ENCODE measurements around the gene KCNC4. TPM values are rescaled to one million over a fixed set of nuclear protein-coding genes. Genes with fewer than 3 reads are reported as not detected.

Gene KCNC4
- total and polyA plus RNA-seq, 3 donors from 2014 or later = 9.5 to 24.8 (median 21.7) TPM

- Histone ChIP-seq H3K4me1 (no peaks in the 10 kb centered on the region), H3K4me3 (no peak overlapping the region), H3K36me3 (ENCODE audit: low read depth, missing control alignments) (no peaks in the 10 kb centered on the region), H3K27ac (no peak overlapping the region), H3K27me3 (no peaks in the 10 kb centered on the region), H3K9me3 (no peaks in the 10 kb centered on the region)
- no peak for DNase-seq
- no peak for TF ChIP-seq POLR2A (IDR thresholded peaks at IDR 0.05)
- TF ChIP-seq, protein P1, sequence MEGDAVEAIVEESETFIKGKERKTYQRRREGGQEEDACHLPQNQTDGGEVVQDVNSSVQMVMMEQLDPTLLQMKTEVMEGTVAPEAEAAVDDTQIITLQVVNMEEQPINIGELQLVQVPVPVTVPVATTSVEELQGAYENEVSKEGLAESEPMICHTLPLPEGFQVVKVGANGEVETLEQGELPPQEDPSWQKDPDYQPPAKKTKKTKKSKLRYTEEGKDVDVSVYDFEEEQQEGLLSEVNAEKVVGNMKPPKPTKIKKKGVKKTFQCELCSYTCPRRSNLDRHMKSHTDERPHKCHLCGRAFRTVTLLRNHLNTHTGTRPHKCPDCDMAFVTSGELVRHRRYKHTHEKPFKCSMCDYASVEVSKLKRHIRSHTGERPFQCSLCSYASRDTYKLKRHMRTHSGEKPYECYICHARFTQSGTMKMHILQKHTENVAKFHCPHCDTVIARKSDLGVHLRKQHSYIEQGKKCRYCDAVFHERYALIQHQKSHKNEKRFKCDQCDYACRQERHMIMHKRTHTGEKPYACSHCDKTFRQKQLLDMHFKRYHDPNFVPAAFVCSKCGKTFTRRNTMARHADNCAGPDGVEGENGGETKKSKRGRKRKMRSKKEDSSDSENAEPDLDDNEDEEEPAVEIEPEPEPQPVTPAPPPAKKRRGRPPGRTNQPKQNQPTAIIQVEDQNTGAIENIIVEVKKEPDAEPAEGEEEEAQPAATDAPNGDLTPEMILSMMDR (IDR thresholded peaks at IDR 0.05) = no peak
- 69 to 80% methylated on average over 4 of the region's 4 CpGs for WGBS, 2 donors
- intact Hi-C loops (cut with DNase I; ENCODE audit: low total_unique reads) = no loop called here
These were observed 45.3 kb downstream of the KCNC4 start for GRCh38 chr1:110255392-110255787.

DNA sequence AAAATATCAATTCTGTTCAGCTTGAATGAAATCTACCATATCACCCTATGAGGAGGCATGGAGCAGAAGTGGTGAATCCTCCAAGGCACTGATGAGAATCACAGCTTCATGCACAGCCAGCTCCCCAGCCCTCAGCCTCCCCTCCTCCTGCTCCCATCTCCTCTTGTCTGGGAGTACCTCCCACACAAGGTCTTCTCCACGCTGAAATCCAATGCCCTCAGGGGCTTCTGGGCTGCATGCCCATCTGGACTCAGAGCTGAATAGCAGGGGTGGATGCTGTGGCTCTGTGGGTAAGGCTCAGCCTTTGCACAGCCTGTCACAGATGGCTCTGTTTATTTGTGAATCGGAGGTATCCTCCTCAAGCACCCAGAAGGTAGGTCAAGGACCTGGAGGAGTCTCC lies 48.6 kb downstream of the KCNC4 start:
- no peak for DNase-seq
- Histone ChIP-seq H3K9me3 (no peaks in the 10 kb centered on the region), H3K27ac (no peak overlapping the region), H3K4me3 (no peak overlapping the region), H3K36me3 (ENCODE audit: low read depth, missing control alignments) (no peaks in the 10 kb centered on the region), H3K4me1 (no peaks in the 10 kb centered on the region), H3K27me3 (no peaks in the 10 kb centered on the region)
- WGBS, 2 donors = 25 to 70% methylated on average over 1 to 2 of the region's 2 CpGs
- no peak for TF ChIP-seq POLR2A (IDR thresholded peaks at IDR 0.05)
- TF ChIP-seq, protein P1 (IDR thresholded peaks at IDR 0.05) = no peak
- intact Hi-C loops (cut with DNase I; ENCODE audit: low total_unique reads) = no loop called here

- no peak overlapping the region for H3K4me3 ChIP-seq
- no peaks in the 10 kb centered on the region for H3K9me3 ChIP-seq
- TF ChIP-seq, protein P1 (IDR thresholded peaks at IDR 0.05) = no peak
- no peak for TF ChIP-seq POLR2A (IDR thresholded peaks at IDR 0.05)
- 85 to 92% methylated on average over 2 of the region's 2 CpGs for WGBS, 2 donors
- H3K27ac ChIP-seq = no peak overlapping the region
- H3K4me1 ChIP-seq = no peaks in the 10 kb centered on the region
- no peaks in the 10 kb centered on the region for H3K36me3 ChIP-seq (ENCODE audit: low read depth, missing control alignments)
- intact Hi-C loops (cut with DNase I; ENCODE audit: low total_unique reads) = no loop called here
- no peaks in the 10 kb centered on the region for H3K27me3 ChIP-seq
- no peak for DNase-seq
These were observed 49.7 kb downstream of the KCNC4 start for GRCh38 chr1:110259770-110260169.

Small RNA genes within 50 kb of the gene (small RNA-seq; reads per million reads assigned to genes)
- 0 reads per million in 2 donors for gene AL137790.1

Other genes with a start within 250 kb of the KCNC4 start
- gene AHCYL1, start 225.5 kb upstream of the KCNC4 start, total RNA-seq = 10 to 100 TPM; 48.5 to 59.1 TPM
- gene AHCYL1, start 225.5 kb upstream of the KCNC4 start, polyA plus RNA-seq (ENCODE audit: insufficient read depth, low read depth, low replicate concordance) = 64.3 TPM
- 100 to 1,000 TPM in 1 of 2 donors, 10 to 100 TPM in 1; 85.8 to 103 TPM for gene STRIP1, start 175.7 kb upstream of the KCNC4 start, total RNA-seq
- gene STRIP1, start 175.7 kb upstream of the KCNC4 start, polyA plus RNA-seq (ENCODE audit: insufficient read depth, low read depth, low replicate concordance) = 49.9 TPM
- under 1 TPM; 0.31 to 0.79 TPM for gene ALX3, start 139.6 kb upstream of the KCNC4 start, total RNA-seq
- gene ALX3, start 139.6 kb upstream of the KCNC4 start, polyA plus RNA-seq (ENCODE audit: insufficient read depth, low read depth, low replicate concordance) = 0.49 TPM
- gene UBL4B, start 97.9 kb upstream of the KCNC4 start, total RNA-seq = 10 to 100 TPM; 34.1 to 95.5 TPM
- 105 TPM for gene UBL4B, start 97.9 kb upstream of the KCNC4 start, polyA plus RNA-seq (ENCODE audit: insufficient read depth, low read depth, low replicate concordance)
- 1 to 10 TPM; 4.5 to 5.3 TPM for gene SLC6A17, start 59.8 kb upstream of the KCNC4 start, total RNA-seq
- gene SLC6A17, start 59.8 kb upstream of the KCNC4 start, polyA plus RNA-seq (ENCODE audit: insufficient read depth, low read depth, low replicate concordance) = 3.6 TPM
- 10 to 100 TPM; 72.8 to 80.2 TPM for gene RBM15, start 129.1 kb downstream of the KCNC4 start, total RNA-seq
- 22.2 TPM for gene RBM15, start 129.1 kb downstream of the KCNC4 start, polyA plus RNA-seq (ENCODE audit: insufficient read depth, low read depth, low replicate concordance)
- 1 to 10 TPM; 5.8 to 8.2 TPM for gene SLC16A4, start 180.7 kb downstream of the KCNC4 start, total RNA-seq
- 17.4 TPM for gene SLC16A4, start 180.7 kb downstream of the KCNC4 start, polyA plus RNA-seq (ENCODE audit: insufficient read depth, low read depth, low replicate concordance)
- 10 to 100 TPM; 75.4 to 88.8 TPM for gene LAMTOR5, start 197.4 kb downstream of the KCNC4 start, total RNA-seq
- gene LAMTOR5, start 197.4 kb downstream of the KCNC4 start, polyA plus RNA-seq (ENCODE audit: insufficient read depth, low read depth, low replicate concordance) = 179 TPM
- 10 to 100 TPM; 50.4 to 70.6 TPM for gene PROK1, start 240.8 kb downstream of the KCNC4 start, total RNA-seq
- 85.5 TPM for gene PROK1, start 240.8 kb downstream of the KCNC4 start, polyA plus RNA-seq (ENCODE audit: insufficient read depth, low read depth, low replicate concordance)

All from testis (tissue), 3 donors.